ENCODE data around the gene PCDHA3.

DNA sequence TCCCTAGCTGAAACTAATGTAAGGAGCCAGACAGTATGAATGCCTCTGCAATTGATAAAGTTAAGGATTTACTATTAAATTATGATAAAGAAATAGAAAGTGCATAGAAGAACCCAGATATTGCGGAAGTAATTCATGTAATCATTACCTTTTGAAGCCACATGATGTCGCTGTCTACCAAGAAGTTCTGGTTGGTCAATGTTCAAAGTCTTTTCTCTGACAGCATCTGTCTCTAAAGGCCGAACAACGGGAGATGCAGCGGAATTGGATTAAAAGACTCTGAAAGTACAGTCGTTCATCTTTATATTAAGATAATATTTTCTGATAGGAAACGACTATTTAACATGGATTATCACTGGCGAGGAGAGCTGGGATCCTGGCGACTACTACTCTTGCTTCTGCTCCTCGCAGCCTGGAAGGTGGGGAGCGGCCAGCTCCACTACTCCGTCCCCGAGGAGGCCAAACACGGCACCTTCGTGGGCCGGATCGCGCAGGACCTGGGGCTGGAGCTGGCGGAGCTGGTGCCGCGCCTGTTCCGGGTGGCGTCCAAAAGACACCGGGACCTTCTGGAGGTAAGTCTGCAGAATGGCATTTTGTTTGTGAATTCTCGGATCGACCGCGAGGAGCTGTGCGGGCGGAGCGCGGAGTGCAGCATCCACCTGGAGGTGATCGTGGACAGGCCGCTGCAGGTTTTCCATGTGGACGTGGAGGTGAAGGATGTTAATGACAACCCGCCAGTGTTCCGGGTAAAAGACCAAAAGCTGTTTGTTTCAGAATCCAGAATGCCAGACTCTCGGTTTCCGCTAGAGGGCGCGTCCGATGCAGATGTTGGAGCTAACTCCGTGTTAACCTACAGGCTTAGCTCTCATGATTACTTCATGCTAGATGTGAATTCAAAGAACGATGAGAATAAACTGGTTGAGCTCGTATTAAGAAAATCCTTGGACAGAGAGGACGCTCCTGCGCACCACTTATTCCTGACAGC lies 40.4 kb downstream of the PCDHA3 start, which contains the start of gene PCDHA8:
- peak; percentile 88 for TF ChIP-seq CTCF (IDR thresholded peaks at IDR 0.05)
- TF ChIP-seq ZFX (IDR thresholded peaks at IDR 0.05; ENCODE audit: borderline replicate concordance), result no peak

All from 22Rv1 (cell line).